ENCODE measurements around the gene SLC25A22.

The SLC25A22 gene

GRCh38 chr11:770642-771616 lies 27.2 kb downstream of the SLC25A22 start:
- Histone ChIP-seq H3K4me3 (no peak overlapping the region), H3K9me3 (no peaks in the 10 kb centered on the region), H3K36me3 (peaks cover 6 to 88% (median 52%) of the 10 kb centered on the region in 3 donors), H3K4me1 (peaks cover 0 to 30% (median 12%) of the 10 kb centered on the region in 4 donors), H3K27me3 (no peaks in the 10 kb centered on the region), H3K27ac (no peak overlapping the region)
- no peak for DNase-seq
- intact Hi-C loops (cut with DNase I; ENCODE audit: low total_unique reads), result no loop called here
- TF ChIP-seq CTCF (IDR thresholded peaks at IDR 0.05), result no peak

- TF ChIP-seq CTCF (IDR thresholded peaks at IDR 0.05), result no peak
- peaks cover 0 to 22% (median 4%) of the 10 kb centered on the region in 4 donors for H3K4me1 ChIP-seq
- H3K4me3 ChIP-seq, result no peak overlapping the region
- H3K9me3 ChIP-seq, result no peaks in the 10 kb centered on the region
- intact Hi-C loops (cut with DNase I; ENCODE audit: low total_unique reads), result no loop called here
- H3K27me3 ChIP-seq, result no peaks in the 10 kb centered on the region
- H3K27ac ChIP-seq, result no peak overlapping the region
- H3K36me3 ChIP-seq, result peaks cover 6 to 96% (median 59%) of the 10 kb centered on the region in 3 donors
- DNase-seq, result no peak
Measured at GRCh38 chr11:769887-770641, 28.0 kb downstream of the SLC25A22 start.

DNA sequence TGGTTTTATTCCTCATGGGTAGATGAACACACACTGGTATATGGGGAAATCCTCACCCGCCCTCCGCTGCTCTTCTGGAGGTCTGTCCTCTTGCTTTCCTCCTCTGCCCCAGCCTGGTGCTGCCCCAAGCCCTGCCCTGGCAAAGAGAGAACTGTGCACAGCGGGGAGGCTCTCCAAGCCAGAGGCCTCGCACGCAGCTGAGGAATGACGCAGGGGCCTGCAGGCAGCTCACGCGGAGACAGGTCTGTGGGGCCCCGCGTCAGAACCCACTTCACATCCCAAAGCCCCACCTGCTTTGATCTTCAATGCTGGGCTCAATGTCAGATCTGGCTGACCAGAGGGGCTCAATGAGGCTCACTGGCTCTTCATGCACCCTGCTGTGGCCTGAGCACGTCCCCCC lies 30.8 kb downstream of the SLC25A22 start:
- TF ChIP-seq CTCF (IDR thresholded peaks at IDR 0.05), result no peak
- Histone ChIP-seq H3K4me3 (no peak overlapping the region), H3K27ac (no peak overlapping the region), H3K4me1 (no peaks in the 10 kb centered on the region), H3K27me3 (no peaks in the 10 kb centered on the region), H3K9me3 (no peaks in the 10 kb centered on the region), H3K36me3 (peaks cover 18 to 96% (median 73%) of the 10 kb centered on the region in 3 donors)
- intact Hi-C loops (cut with DNase I; ENCODE audit: low total_unique reads), result no loop called here
- no peak for DNase-seq

DNA sequence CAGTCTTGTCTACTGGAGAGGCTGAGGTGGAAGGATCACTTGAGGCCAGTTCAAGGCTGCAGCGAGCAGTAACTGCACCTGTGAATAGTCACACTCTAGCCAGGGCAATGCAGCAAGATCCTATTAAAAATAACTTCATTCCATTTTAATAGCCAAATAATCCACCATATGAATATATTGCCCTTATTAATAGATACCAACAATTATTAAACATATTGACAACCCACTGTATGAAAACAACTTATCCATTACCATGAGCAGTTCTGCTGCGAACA lies 31.2 kb downstream of the SLC25A22 start:
- no peak for TF ChIP-seq CTCF (IDR thresholded peaks at IDR 0.05)

DNA sequence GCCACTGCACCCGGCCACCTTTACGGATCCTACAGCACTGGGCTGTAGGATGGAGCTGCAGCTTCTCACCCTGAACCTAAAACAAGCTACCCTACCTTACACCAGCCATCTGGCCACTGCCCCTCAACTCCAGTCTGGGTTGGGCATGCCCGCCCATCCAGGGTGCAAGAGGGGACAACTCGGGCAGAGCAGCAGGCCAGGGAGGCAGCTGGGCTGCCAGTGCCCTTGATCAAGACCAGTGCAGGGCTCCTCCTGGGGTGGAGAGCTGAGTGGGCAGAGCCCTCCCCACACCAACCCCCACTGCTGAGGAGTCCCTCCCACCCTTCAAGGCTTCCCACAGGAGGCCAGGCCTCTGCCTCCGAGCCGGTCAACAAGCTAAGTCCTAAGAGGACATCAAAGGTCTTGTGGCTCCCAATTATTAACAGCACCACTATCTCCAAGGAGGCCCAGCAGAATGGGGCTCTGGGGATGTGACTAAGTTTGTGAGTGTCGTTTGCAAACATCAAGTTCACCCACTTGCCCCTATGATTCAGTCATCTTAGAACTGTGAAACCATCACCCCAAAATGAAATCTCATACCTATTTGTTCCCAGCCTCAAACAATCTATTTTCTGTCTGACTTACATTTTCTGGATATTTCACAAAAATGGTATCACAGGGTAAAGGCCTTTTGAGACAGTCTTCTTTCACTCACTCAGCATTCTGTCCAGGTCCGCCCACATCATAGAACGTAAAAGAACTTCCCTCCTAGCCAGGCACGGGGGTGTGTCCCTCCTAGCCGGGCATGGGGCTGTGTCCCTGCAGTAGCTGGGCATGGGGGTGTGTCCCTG lies 31.8 kb downstream of the SLC25A22 start:
- Histone ChIP-seq H3K36me3 (peaks cover 24 to 96% (median 72%) of the 10 kb centered on the region in 3 donors), H3K27me3 (no peaks in the 10 kb centered on the region), H3K4me3 (no peak overlapping the region), H3K27ac (no peak overlapping the region), H3K9me3 (no peaks in the 10 kb centered on the region), H3K4me1 (no peaks in the 10 kb centered on the region)
- no peak for TF ChIP-seq CTCF (IDR thresholded peaks at IDR 0.05)
- no peak for DNase-seq
- intact Hi-C loops (cut with DNase I; ENCODE audit: low total_unique reads), result no loop called here

More for the DNA sequence above, 31.2 kb downstream of the SLC25A22 start:
- no peak overlapping the region for H3K27ac ChIP-seq
- intact Hi-C loops (cut with DNase I; ENCODE audit: low total_unique reads), result no loop called here
- H3K27me3 ChIP-seq, result no peaks in the 10 kb centered on the region
- no peaks in the 10 kb centered on the region for H3K9me3 ChIP-seq
- DNase-seq, result no peak
- peaks cover 19 to 96% (median 72%) of the 10 kb centered on the region in 3 donors for H3K36me3 ChIP-seq
- H3K4me1 ChIP-seq, result no peaks in the 10 kb centered on the region
- H3K4me3 ChIP-seq, result no peak overlapping the region

Measured in tibial artery (tissue), 4 donors.